Stimulated activated CD4-positive, alpha-beta T cell treated with anti-CD3 and anti-CD28 coated beads, Interleukin-1b, Interleukin-23, amount 100 ng/mL, for 4 hours (primary cell): ENCODE measurements around the gene RAD51B.

Experiments used
- DNase-seq, 2 donors: peaks; one replicate each; pipeline ENCODE4 v3.0.0-alpha.2; 2020; ENCODE audit warnings: low read depth in 2 of 2

Gene RAD51B

GRCh38 chr14:68766299-68767247, 947.0 kb downstream of the RAD51B start:
- no peak for DNase-seq

- DNase-seq = no peak
These were observed 947.7 kb downstream of the RAD51B start for GRCh38 chr14:68767248-68767645.

DNA sequence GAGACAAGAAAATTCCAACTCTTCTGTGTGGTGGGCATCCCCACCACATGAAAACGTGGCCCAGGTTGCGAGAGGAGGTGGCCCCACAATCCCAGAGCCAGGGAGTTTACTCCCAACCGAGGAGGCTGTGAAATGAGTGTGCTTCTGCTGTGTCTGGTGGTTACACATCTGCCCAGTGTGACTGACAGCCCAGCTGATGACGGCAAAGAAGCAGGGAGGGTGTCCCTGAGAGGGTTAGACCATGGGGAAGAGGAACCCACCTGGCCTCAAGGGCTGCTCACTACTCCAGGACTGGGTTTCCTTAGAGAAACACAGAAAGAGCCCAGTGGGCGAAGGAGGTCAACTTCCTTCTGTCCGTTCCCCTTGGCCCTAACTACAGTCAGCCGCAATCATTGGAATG, 948.7 kb downstream of the RAD51B start:
- DNase-seq = no peak

DNA sequence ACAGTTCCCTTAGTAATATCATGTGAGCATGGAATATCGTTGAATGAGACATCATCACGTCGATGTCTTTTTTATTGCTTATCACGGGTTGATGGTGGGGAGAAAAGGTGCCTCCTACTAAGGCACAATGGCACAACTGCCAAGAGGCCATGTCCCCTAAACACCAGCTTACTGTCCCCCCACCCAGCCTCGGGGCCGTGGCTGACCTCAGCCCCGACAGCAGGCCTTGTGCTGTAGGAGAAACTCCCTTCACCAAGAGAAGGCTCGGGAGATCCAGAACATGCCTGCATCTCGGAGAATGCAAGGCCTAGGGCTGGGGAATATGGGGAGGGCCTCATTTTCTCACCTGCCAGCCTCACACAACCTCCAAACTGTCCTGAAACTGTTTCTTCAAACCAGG, 950.5 kb downstream of the RAD51B start:
- DNase-seq = no peak

GRCh38 chr14:68770553-68771286, 951.1 kb downstream of the RAD51B start:
- no peak for DNase-seq

GRCh38 chr14:68771631-68772030, 952.1 kb downstream of the RAD51B start:
- DNase-seq = no peak

DNA sequence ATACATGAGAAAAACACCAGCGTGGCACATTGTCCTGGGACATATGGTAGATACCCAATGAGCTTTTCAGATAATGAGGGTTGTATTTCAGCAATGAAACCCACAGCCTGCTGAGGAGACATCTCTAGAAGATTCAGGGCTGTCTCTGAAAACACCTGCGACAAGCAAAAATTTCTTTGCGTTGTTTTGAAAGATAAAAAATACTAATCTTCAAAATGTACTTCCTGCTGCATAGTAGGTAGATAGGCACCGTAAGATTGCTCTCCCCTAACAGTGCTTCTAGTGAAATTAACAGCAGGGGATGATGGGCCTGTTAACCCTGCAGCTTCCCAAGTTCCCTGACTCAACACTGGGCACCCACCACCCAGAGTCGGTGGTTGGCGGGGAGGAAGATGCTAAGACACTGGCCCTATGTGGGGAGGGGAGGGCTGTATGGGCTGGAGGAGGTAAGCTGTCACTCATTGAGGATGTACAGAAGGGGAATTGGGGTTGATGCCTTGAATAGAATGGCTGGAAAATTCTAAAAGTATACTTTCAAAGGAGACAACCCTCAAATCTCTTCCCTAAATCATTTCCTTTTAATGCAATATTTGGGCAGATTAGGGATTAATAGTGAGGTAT, 953.3 kb downstream of the RAD51B start:
- DNase-seq = no peak

DNA sequence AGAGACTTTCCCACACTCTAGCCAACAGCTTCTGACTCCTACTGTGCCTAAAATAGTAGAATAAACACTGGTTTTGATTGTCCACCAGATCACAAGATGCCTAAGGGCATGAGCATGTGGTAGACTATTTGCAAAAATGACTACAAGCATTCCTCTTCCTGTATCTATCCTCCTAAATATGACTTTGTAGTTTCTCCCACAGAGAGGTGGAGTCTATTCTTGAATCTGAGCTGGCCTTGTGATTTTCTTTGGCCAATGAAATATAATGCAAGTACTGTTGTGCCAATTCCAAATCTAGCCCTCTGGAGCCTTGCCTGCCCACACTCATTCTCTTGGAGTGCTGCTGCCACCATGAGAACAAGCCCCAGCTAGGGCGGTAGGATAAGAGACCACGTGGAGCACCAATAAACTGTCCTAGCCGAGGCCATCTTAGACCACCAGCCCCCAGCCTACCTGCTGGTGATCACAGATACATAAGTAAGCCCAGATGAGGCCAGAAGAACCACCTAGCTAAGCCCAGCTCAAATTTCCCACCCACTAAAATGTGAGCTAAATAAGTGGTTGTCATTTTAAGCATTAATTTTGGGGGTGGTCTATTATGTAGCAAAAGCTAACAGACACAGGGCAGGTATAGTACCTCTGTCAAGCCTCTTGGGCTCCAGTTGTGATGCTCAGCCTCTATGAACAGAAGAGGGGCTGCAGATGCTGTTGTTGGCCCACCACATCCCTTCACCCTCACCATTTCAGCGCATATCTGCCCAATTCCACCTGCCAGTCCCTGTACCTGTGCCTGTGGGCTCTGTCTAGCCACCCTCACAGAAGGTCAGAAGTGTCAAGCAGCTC, 955.4 kb downstream of the RAD51B start:
- no peak for DNase-seq

DNA sequence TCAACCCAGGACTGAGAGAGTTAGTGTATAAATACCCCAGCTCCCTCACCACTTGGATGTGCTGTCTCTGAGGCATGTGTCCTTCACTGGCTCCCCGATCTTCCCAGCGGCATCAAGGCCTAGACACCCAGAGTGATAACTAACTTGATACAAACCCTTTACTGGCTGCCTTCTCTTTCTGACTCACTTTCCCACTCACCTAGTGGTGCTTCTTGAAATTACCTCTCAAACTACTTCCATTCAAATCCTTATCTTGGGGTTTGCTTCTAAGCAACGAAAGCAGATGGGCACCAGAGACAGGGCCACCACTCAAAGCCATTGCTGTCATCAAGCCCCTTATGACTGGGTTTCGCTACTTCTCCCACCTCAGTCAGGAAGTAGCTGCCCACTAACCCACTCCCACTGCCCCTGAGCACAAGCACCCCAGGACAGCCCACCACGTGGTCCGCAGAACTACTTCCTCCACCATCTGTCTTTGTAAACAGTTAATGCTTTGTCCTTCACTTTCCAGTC, 956.1 kb downstream of the RAD51B start:
- no peak for DNase-seq

DNA sequence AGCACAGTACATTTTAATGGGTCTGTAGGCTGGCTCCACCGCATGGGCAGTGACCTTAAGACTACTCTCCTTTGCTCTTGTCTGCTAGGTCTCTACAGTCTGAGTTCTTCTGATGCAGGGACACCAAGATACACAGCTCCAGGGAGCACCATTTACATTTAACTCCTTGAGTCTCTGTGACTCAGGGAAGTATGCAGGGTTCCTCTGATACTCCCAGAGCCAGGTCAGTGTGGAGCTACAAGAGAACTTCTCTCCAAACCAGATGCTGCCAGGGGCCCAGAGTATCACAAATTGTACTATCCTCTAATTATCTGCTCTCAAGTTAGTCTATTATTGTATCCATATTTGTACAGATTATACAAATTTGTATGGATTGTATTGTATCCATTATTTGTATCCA, 958.1 kb downstream of the RAD51B start:
- no peak for DNase-seq
